DMS53 treated with DMSO at 0.1 percent for 48 hours (cell line): Measurements from ENCODE around the gene C16orf87.
A peak's percentile ranks its signal among the peaks of the same experiment; 100 is the strongest.

Source experiments
- DNase-seq: peaks from one replicate; lab custom pipeline; 2025; ENCODE audit not compliant: unreplicated experiment; lab: John Stamatoyannopoulos, UW

Gene C16orf87

GRCh38 chr16:46844771-46845170 is 13.8 kb upstream of the C16orf87 start:
- no peak for DNase-seq

DNA sequence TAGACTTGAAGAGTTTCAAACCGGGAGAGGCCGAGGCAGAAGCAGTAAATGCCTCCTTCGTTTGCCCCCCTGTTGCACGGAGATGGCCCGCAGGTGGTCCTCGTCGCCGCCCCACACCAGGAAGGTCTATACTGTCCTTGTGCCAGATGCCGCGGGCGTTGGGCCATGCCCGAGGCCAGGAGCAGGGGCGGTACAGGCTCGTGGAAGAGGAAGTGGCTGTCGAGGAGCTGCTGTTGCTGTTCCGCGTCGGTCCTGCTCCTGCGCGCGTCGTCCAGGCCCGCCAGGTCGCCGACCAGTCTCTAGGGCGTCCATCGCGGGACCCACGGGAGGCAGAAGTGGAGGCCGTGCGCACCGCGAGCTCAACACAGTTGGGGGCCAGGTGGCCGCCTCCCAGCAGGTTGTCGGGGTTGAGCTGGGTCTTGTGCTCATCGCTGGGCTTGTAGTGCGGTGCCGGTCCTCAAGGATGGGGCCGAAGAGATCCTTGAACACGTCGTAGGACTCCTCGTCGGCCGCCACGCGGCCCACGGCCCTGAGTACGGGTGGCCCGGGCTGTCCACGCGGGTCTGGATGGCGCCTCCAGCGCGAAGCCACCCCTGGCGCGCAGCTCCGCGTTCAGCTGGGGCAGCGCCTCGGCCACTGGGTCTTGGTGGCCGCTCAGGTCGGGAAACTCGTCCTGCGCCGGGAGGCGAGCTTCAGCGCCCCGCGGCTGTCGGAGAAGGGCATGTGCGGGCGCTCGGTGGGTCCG is 13.1 kb upstream of the C16orf87 start:
- DNase-seq, result peak; percentile 18

- DNase-seq, result no peak
Measured at GRCh38 chr16:46842192-46842895, 11.4 kb upstream of the C16orf87 start.

DNA sequence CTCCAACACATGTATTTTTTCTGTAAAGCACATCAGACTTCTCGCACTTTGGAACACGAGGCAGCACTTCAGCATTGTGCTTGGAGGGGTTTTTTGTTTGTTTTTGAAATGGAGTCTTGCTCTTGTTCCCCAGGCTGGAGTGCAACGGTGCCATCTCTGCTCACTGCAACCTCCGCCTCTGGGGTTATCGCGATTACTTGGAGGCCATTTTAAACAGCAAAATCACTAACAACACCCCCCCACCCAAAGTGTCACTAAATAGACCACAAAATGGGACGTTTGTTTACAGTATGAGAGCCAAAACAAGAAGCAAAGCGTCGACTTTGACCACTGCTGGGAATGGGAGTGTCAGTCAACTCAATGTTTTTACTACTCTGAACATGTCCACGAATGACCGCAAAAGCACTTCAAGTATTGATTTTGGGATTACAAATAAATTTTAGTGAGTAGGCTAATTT is 9.0 kb upstream of the C16orf87 start:
- no peak for DNase-seq

GRCh38 chr16:46836534-46837530 is 5.9 kb upstream of the C16orf87 start:
- peak; percentile 96 for DNase-seq

GRCh38 chr16:46833460-46833800 is 2.5 kb upstream of the C16orf87 start:
- no peak for DNase-seq

- no peak for DNase-seq
Measured at GRCh38 chr16:46832757-46833459, 1.9 kb upstream of the C16orf87 start.

DNA sequence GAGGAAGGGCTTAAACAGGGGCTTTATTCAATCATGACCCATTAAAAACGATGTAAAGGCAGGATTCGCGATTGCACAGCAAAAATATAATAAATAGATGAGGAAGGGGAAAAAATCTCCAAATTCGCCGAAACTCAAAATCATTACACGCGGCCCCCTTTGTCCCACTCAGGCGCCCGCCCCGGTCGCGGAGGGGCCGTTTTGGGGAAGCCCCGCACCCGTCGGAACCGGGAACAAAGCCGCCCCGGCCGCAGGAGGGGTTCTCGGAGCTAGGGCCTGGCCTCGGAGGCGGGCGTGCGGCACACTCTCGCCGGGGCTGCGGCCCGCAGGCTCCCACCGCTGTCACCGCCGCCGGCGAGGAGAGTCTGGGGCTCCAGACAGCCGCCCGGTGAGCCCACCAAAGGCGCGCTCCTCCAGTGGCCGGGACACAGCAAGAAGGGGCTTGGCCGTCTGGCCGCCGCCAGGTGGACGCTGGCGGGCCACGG is 521 bp downstream of the C16orf87 start:
- DNase-seq, result peak; percentile 38

- no peak for DNase-seq
Measured at GRCh38 chr16:46828943-46829342, 2.0 kb downstream of the C16orf87 start.

DNA sequence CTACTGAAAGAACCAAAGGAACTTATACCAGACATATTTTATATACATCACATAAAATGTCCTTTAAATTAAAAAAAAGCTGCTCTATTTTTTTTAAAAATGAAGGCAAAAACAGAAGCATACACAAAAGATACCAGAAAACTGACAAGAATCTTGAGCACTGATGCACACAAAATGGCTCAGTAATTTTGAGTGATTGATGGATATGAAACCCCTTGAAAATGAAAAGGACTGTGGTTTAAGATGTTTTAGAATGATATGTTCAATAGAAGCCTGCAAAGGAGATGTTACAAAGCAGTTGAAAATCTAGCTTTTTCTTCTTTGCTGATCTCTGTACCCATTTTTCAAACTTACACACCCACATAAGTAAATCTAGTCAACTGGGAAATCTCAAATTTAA is 2.7 kb downstream of the C16orf87 start:
- no peak for DNase-seq

DNA sequence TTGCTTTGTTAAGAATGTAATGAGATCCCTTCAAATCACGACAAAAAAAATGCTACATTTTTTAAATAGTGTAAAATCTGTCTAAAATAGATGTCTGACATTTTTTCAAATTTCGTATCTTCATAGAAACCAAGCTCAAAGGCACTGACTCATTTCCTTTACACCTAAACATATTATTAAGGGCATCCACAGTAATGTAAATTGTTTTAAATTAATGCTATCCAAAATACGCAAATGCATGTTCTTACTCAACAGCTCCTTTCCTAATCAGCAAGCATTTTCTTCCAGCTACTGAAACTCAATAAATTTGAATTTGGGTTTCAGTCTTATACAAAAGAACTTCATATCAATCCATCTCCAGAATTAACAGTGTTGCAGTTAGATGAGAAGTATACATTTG is 4.3 kb downstream of the C16orf87 start:
- DNase-seq, result no peak

- no peak for DNase-seq
Measured at GRCh38 chr16:46822270-46822669, 8.7 kb downstream of the C16orf87 start.

DNA sequence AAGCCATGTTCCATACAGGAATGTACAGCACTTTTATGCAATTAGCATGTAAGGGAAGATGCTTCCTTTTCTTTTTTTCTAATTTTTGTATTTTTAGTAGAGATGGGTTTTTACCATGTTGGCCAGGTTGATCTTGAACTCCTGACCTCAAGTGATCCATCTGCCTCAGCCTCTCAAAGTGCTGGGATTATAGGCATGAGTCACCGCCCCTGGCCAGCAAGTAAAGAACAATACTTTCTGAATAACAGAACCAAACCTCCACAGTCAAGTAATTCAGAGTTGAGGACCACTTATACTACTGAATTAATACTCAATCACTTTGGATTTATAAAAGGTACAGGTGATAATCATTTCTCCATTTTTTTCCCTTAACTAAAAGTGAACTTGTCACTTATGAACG is 13.0 kb downstream of the C16orf87 start:
- no peak for DNase-seq

DNA sequence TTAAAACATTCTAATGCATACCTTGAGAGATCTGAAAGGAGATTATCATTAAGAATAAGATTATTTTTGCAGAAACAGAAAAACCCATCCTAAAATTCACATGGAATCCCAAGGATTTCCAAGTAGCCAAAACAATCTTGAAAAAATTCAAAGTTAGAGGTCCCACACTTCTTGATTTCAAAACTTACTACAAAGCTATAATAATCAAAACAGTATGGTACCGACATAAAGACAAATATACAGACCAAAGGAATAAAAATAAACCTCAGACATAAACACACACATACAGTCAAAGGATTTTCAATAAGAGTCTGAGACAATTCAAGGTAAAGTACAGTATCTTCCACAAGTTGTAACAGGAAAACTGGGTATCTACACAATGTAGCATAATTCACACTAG is 16.2 kb downstream of the C16orf87 start:
- no peak for DNase-seq

GRCh38 chr16:46813611-46814010 is 17.4 kb downstream of the C16orf87 start:
- no peak for DNase-seq

DNA sequence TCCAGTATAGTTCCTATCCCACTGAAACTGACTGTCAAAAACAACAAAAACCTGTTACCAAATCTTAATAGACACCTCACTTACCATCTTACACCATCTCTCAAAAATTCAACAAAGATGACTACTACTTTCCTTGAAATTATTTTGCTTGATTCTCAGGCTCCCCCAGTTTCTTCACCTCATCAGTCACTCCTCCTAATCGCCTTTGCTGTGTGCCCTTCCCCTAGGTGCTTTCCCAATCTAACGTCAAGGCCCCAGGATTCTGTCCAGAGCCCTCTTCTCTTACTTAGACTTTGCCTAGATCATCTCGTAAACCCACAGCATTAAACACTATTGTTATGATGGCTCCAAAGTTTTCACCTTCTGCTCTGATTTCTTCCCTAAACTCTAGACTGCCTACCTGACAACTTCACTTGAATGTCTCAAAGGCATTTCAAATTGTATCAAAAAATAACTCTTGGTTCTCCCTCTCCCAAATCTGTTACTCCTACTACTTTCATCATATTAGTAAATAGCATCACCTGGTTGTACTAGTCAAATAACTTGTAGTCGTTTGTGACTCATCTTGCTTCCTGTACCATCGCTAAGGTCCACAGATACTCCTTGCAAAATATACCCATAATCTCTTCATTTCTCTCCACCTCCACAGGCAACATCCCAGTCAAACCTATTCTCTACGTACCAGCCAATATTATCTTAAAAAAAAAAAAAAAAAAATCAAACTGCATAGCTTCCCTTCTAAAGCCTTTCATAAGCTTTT is 18.0 kb downstream of the C16orf87 start:
- no peak for DNase-seq

DNA sequence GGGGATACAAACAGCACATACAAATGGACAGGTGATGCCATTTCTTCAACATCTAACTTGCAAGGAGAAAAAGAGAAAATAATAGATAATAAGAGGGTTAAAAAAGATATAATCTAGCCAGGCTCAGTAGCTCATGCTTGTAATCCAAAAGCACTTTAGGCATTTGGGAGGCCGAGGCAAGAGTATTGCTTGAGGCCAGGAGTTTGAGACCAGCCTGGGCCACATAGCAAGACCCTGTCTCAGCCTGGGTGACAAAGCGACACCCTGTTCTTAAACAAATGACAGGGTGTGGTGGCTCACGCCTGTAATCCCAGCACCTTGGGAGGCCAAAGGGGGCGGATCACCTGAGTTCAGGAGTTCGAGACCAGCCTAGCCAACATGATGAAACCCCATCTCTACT is 19.3 kb downstream of the C16orf87 start:
- no peak for DNase-seq

DNA sequence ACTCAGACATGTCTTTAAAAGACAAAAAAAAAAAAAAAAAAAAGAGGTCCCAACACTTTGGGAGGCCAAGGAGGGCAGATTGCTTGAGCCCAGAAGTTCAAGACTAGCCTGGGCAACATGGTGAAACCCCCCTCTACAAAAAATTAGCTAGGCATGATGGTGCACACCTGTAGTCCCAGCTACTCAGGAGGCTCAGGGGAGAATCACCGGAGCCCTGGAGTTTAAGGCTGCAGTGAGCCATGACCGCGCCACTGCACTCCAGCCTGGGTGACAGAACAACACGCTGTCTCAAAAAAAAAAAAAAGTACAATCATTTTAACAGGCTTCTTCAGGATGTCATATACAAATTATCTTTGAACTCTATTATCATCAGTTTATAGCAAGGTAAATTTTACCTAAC is 22.0 kb downstream of the C16orf87 start:
- peak; percentile 7 for DNase-seq

DNA sequence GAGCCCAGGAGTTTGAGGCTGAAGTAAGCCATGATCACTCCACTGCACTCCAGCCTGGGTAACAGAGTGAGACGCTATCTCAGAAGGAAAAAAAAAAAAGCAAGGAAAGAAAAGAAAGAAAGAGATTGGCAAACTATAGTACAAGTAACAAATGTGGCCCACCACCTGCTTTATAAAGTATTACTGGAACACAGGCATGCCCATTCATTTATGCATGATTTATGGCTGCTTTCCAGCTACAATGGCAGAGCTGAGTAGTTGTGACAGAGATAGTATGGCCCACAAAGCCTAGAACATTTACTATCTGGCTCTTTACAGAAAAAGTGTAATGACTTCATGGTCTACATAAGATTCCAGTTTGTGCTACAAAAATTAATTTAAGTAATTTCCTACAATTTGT is 23.6 kb downstream of the C16orf87 start:
- DNase-seq, result no peak

- DNase-seq, result no peak
Measured at GRCh38 chr16:46803373-46803772, 27.6 kb downstream of the C16orf87 start.
